ENCODE measurements around the gene KAZN. TPM values are rescaled to one million over a fixed set of nuclear protein-coding genes. Genes with fewer than 3 reads are reported as not detected.

KAZN gene
- total and polyA plus RNA-seq, 2 donors (not counting 1 experiment from before 2014, with no cell fraction given), result 3.4 to 5.0 TPM

GRCh38 chr1:15110867-15111230, 512.4 kb downstream of the KAZN start:
- H2AFZ ChIP-seq (ENCODE audit: low read length), result no peak overlapping the region

GRCh38 chr1:15113146-15113545, 514.7 kb downstream of the KAZN start:
- Histone ChIP-seq H3K4me3 (replicated peaks in 1 of 4; ENCODE audit: control extremely low read depth in 1 of 4, insufficient read depth in 1 of 4, low read depth in 3 of 4, low read length in 4 of 4) (no peak overlapping the region), H3K9ac (ENCODE audit: insufficient read depth, low read length) (no peak overlapping the region), H3K4me2 (ENCODE audit: extremely low read depth, insufficient read depth, low read length) (no peak overlapping the region), H3K9me3 (ENCODE audit: control insufficient read depth, insufficient read depth, low read depth, low read length) (no peaks in the 10 kb centered on the region), H4K20me1 (ENCODE audit: control insufficient read depth, extremely low read depth, insufficient read depth, low read length) (no peaks in the 10 kb centered on the region), H3K36me3 (ENCODE audit: control insufficient read depth, insufficient read depth, low read length) (no peaks in the 10 kb centered on the region), H3K79me2 (ENCODE audit: control insufficient read depth, insufficient read depth, low read length) (no peaks in the 10 kb centered on the region), H3K27ac (ENCODE audit: insufficient read depth, low read length) (no peak overlapping the region), H2AFZ (ENCODE audit: low read length) (no peak overlapping the region), H3K27me3 (ENCODE audit: control insufficient read depth, insufficient read depth, low read length) (peaks cover 7% of the 10 kb centered on the region), H3K4me1 (ENCODE audit: control insufficient read depth, extremely low read depth, insufficient read depth, low read length) (no peaks in the 10 kb centered on the region)
- TF ChIP-seq EZH2 (IDR thresholded peaks at IDR 0.05; ENCODE audit: low read length, missing control alignments) (no peak), CTCF (conservative IDR thresholded peaks at IDR 0.05 in 1 of 2, IDR thresholded peaks at IDR 0.05 in 1 of 2; ENCODE audit: low read depth in 1 of 2, low read length in 2 of 2) (no peak)
- DNase-seq (ENCODE audit: low read depth in 2 of 2), result no peak

More at GRCh38 chr1:15110867-15111230, 512.4 kb downstream of the KAZN start:
- Histone ChIP-seq H3K27ac (ENCODE audit: insufficient read depth, low read length) (no peak overlapping the region), H4K20me1 (ENCODE audit: control insufficient read depth, extremely low read depth, insufficient read depth, low read length) (no peaks in the 10 kb centered on the region), H3K27me3 (ENCODE audit: control insufficient read depth, insufficient read depth, low read length) (peaks cover 7% of the 10 kb centered on the region), H3K9me3 (ENCODE audit: control insufficient read depth, insufficient read depth, low read depth, low read length) (no peaks in the 10 kb centered on the region), H3K36me3 (ENCODE audit: control insufficient read depth, insufficient read depth, low read length) (no peaks in the 10 kb centered on the region), H3K4me3 (replicated peaks in 1 of 4; ENCODE audit: control extremely low read depth in 1 of 4, insufficient read depth in 1 of 4, low read depth in 3 of 4, low read length in 4 of 4) (no peak overlapping the region), H3K4me2 (ENCODE audit: extremely low read depth, insufficient read depth, low read length) (no peak overlapping the region), H3K4me1 (ENCODE audit: control insufficient read depth, extremely low read depth, insufficient read depth, low read length) (no peaks in the 10 kb centered on the region), H3K79me2 (ENCODE audit: control insufficient read depth, insufficient read depth, low read length) (no peaks in the 10 kb centered on the region), H3K9ac (ENCODE audit: insufficient read depth, low read length) (no peak overlapping the region)
- no peak for DNase-seq (ENCODE audit: low read depth in 2 of 2)
- TF ChIP-seq EZH2 (IDR thresholded peaks at IDR 0.05; ENCODE audit: low read length, missing control alignments), result no peak
- TF ChIP-seq CTCF (conservative IDR thresholded peaks at IDR 0.05 in 1 of 2, IDR thresholded peaks at IDR 0.05 in 1 of 2; ENCODE audit: low read depth in 1 of 2, low read length in 2 of 2), result no peak

- no peak overlapping the region for H2AFZ ChIP-seq (ENCODE audit: low read length)
- no peaks in the 10 kb centered on the region for H3K79me2 ChIP-seq (ENCODE audit: control insufficient read depth, insufficient read depth, low read length)
- no peak for DNase-seq (ENCODE audit: low read depth in 2 of 2)
- no peak overlapping the region for H3K4me3 ChIP-seq (replicated peaks in 1 of 4; ENCODE audit: control extremely low read depth in 1 of 4, insufficient read depth in 1 of 4, low read depth in 3 of 4, low read length in 4 of 4)
- H3K4me2 ChIP-seq (ENCODE audit: extremely low read depth, insufficient read depth, low read length), result no peak overlapping the region
- TF ChIP-seq CTCF (conservative IDR thresholded peaks at IDR 0.05 in 1 of 2, IDR thresholded peaks at IDR 0.05 in 1 of 2; ENCODE audit: low read depth in 1 of 2, low read length in 2 of 2), result no peak
- no peak for TF ChIP-seq EZH2 (IDR thresholded peaks at IDR 0.05; ENCODE audit: low read length, missing control alignments)
- H3K27ac ChIP-seq (ENCODE audit: insufficient read depth, low read length), result no peak overlapping the region
- no peak overlapping the region for H3K9ac ChIP-seq (ENCODE audit: insufficient read depth, low read length)
- no peaks in the 10 kb centered on the region for H4K20me1 ChIP-seq (ENCODE audit: control insufficient read depth, extremely low read depth, insufficient read depth, low read length)
- H3K27me3 ChIP-seq (ENCODE audit: control insufficient read depth, insufficient read depth, low read length), result peaks cover 7% of the 10 kb centered on the region
- H3K4me1 ChIP-seq (ENCODE audit: control insufficient read depth, extremely low read depth, insufficient read depth, low read length), result no peaks in the 10 kb centered on the region
- no peaks in the 10 kb centered on the region for H3K36me3 ChIP-seq (ENCODE audit: control insufficient read depth, insufficient read depth, low read length)
- no peaks in the 10 kb centered on the region for H3K9me3 ChIP-seq (ENCODE audit: control insufficient read depth, insufficient read depth, low read depth, low read length)
Measured at GRCh38 chr1:15114884-15115283, 516.4 kb downstream of the KAZN start.

Measured in fibroblast of lung (primary cell).